ENCODE results near the gene CPNE5.

- TF ChIP-seq POLR2A (IDR thresholded peaks at IDR 0.05) (no peak), EP300 (IDR thresholded peaks at IDR 0.05) (no peak), CTCF (IDR thresholded peaks at IDR 0.05) (no peak), POLR2AphosphoS5 (IDR thresholded peaks at IDR 0.05) (no peak)
Measured at GRCh38 chr6:36769676-36770499, 69.4 kb downstream of the CPNE5 start.

Measured in sigmoid colon (tissue), 4 donors.